ENCODE data around the gene PRAMEF15.
A peak's percentile ranks its signal among the peaks of the same experiment; 100 is the strongest.
"Not testable (repeated sequence)": the region's sequence is repeated elsewhere in the genome, so short reads cannot be mapped to it uniquely, and the experiment has no call there.

PRAMEF15 gene

GRCh38 chr1:13315281-13315680 lies at the start of gene PRAMEF15:
Gene PRAMEF15 (plus strand): TSS chr1:13315581. CDS start chr1:13318408, 2,827 bp downstream.
- DNase-seq: not testable (repeated sequence)

DNA sequence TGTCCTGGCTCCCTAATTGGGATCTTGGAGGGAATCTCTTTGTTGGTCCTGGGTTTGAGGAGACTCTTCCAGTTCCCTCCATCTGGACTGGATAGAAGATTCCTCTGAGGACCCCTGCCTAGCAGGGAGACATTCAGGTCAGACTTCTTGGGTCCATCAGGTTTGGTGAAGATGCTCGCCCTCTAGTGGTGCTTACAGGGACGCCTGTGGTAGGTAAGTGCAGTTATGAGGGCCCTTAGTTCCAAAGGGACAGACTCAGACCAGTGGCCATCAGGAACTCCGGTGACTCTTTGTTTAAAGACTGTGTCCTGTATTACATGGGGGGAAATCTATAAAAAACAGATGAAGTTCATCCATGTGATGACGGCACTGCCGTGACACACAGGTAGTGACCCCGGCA lies 38.4 kb upstream of the PRAMEF15 start:
- not testable (repeated sequence) for DNase-seq

GRCh38 chr1:13279617-13280016 lies 35.8 kb upstream of the PRAMEF15 start:
- DNase-seq: not testable (repeated sequence)

- not testable (repeated sequence) for DNase-seq
Observed at GRCh38 chr1:13285037-13285436, 30.3 kb upstream of the PRAMEF15 start, which contains the start of gene PRAMEF8. Gene PRAMEF8 (minus strand): TSS chr1:13285137. CDS start chr1:13284091, 1,046 bp downstream.

GRCh38 chr1:13289030-13289429 lies 26.4 kb upstream of the PRAMEF15 start:
- not testable (repeated sequence) for DNase-seq

GRCh38 chr1:13297216-13297931 lies 18.0 kb upstream of the PRAMEF15 start:
- DNase-seq: not testable (repeated sequence)

DNA sequence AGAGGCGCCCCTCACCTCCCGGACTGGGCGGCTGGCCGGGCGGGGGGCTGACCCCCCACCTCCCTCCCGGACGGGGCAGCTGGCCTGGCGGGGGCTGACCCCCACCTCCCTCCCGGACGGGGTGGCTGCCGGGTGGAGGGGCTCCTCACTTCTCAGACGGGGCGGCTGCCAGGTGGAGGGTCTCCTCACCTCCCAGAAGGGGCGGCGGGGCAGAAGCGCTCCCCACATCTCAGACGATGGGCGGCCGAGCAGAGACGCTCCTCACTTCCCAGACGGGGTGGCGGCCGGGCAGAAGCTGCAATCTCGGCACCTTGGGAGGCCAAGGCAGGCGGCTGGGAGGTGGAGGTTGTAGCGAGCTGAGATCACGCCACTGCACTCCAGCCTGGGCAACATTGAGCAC lies 16.7 kb upstream of the PRAMEF15 start:
- DNase-seq: not testable (repeated sequence)

DNA sequence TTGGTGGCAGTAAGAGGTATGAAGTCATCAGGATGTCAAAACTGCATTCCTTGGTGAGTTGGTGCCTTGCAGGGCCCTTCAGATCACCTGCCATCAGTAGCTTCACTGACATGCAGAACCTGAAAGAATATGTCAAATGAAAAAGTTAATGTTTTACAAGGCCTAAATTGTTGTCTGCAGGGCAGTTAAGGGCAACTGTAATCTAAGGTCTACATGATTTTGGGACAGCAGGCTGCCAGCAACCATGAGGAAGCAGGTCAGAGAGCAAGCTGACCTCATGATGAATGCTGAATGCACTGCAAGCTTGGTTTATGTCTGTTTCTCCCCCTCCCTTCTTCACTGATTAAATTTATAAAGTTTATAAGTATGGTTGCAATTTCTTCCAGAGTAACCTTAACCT lies 13.2 kb upstream of the PRAMEF15 start:
- not testable (repeated sequence) for DNase-seq

DNA sequence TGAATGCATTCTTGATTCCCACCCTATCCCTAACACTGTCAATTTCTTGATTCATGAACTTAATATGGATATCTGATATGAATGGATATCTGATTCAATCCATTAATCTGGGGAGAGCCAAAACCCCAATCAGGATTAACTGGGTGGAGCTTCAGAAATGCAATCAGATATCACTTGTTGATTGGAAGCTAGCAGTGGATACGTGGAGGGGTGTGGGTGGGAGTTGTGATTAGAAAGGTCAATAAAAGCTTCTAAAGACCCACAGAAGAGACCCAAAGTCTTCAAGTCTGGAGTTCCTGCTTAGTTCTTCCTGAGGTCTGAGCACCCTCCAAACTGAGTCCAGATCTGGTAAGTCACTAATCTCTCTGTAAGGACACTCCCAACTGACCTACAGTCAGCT lies 12.1 kb upstream of the PRAMEF15 start, which contains the start of gene PRAMEF33:
PRAMEF33 (plus strand) TSS at position 301 of the 400 bp plus-strand sequence. CDS start 2,416 bp downstream, outside the sequence.
- not testable (repeated sequence) for DNase-seq

DNA sequence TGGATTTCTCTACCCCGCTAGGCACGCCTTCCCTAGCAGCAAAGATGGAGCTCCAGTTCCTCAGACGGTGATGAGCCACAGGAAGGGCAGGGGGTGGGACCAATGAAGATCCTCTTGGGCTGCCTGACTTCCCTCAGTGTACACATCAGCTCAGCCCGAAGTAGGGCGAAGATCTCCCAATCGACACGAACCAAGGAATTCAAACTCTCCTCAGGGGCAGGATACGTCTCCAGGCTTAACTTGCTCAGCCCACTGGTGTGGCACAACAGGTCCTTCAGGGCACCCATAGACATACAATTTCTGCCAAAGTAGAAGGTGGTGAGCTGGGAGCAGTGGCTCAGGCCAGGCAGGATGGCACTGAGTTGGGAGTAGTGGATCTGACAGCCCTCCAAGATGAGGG lies 27.1 kb downstream of the PRAMEF15 start:
- DNase-seq: not testable (repeated sequence)

- not testable (repeated sequence) for DNase-seq
Observed at GRCh38 chr1:13347034-13347433, 31.7 kb downstream of the PRAMEF15 start, which contains the start of gene PRAMEF14. Gene PRAMEF14 (minus strand): TSS chr1:13347134. CDS start chr1:13345314, 1,820 bp downstream.

GRCh38 chr1:13353476-13353875 lies 38.1 kb downstream of the PRAMEF15 start:
- not testable (repeated sequence) for DNase-seq

DNA sequence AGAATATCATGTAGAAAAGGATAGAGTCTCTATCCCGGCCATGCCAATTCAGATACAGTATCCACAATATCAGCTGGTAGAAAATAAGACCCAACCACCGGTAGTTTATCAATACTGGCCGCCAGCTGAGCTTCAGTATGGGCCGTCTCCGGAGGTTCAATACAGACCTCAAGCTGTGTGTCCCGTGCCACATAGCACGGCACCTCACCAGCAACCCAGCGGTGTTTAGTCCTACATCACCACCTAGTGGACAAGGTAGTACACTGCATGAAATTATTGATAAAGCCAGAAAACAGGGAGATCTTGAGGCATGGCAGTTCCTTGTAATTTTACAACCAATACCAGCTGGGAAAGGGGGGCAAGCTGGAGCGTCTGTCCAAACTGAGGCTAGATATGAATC lies 39.1 kb downstream of the PRAMEF15 start:
- not testable (repeated sequence) for DNase-seq

GRCh38 chr1:13356774-13357173 lies 41.4 kb downstream of the PRAMEF15 start:
- peak; percentile 0 for DNase-seq

DNA sequence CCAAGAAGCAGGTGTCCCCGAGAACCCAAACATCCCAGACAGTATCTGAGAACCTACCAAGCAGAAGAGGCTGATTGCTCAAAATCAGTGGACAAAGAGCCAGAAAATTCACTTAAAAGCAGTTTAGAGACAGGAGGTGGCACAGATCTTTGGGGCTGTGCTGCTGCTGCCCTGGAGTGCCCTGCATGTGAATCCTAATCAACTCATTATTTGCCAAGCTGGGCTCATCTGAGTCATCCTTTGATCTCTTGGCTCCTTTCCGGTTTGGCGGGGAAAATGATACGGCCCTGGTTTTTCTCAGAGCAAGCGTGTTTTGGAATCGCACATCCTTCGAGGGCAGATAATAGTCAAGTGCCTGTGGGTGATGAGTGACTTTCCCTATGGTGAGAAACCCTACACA lies 47.0 kb downstream of the PRAMEF15 start:
- not testable (repeated sequence) for DNase-seq

- DNase-seq: not testable (repeated sequence)
Observed at GRCh38 chr1:13364928-13365327, 49.5 kb downstream of the PRAMEF15 start.

DNA sequence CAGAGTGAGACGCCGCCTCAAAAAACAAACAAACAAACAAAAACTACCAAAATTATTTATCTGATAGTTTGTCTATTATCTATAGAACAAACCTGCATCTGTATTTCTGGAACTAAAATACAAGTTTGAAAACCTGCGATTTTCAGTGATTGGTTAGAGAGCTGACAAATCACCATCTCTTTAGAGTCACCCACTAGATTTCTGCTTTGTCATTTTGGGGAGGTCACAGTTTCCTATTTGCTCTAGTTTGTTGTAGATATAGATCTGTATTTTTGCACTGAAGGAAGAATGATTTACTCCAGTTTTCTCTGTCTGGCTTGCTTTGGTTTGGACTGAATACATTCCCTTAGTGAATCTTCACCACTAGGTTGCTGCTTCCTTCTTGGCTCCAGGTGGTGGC lies 51.2 kb downstream of the PRAMEF15 start:
- not testable (repeated sequence) for DNase-seq

DNA sequence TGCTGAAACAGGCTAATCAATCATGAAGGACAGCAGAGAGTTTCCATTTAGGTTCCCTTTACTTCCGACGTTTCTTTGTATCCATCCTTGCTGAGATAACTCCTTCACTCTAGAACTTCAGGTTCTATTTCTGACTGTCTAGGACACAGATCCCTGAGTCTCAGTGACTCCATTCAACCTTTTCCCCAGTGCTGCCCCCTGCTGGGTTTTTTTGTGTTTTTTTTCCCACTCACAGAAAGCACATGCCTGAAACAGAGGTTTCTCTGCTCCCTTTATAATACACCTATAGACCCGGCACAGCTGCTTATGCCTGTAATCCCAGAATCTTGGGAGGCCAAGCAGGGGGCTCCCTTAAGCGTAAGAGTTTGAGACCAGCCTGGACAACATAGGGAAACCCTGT lies 53.2 kb downstream of the PRAMEF15 start:
- DNase-seq: peak; percentile 0

All from SHP77 treated with DMSO at 0.1 percent for 48 hours (cell line).